ENCODE results near the gene PMEL. TPM values are rescaled to one million over a fixed set of nuclear protein-coding genes. Genes with fewer than 3 reads are reported as not detected.

PMEL gene
- total and polyA plus RNA-seq, 9 of the 15 experiments (the other 6 are each of a cell fraction or from before 2014, with no cell fraction given), result 0.36 to 2.0 (median 0.98) TPM

DNA sequence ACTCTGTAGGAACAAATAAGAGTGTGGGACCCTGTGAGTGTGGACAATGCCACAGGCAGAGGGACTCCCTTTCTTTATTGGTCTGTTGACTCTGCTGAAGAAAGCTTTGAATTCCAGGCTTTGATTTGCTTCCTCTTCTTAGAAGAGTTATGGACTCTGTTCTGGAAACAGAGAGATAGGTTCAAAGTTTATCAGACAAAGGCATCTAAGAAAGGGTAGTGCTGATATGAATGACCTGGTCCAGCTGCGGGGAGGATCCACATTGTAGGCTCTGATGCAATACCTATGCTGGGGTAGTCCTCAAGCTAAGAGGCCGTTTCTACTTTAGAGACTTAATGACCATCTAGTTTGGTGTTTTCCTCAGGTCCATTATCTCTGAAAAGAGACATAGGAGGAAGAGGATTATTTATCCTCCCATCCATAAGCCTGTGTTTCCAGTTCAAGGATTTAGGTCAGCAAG lies 44.3 kb upstream of the PMEL start (continued):
- peak; percentile 19; the same call in 1 of the 2 replicates for TF ChIP-seq CREM (IDR thresholded peaks at IDR 0.05; ENCODE audit: low read depth)
- TF ChIP-seq, protein P1, sequence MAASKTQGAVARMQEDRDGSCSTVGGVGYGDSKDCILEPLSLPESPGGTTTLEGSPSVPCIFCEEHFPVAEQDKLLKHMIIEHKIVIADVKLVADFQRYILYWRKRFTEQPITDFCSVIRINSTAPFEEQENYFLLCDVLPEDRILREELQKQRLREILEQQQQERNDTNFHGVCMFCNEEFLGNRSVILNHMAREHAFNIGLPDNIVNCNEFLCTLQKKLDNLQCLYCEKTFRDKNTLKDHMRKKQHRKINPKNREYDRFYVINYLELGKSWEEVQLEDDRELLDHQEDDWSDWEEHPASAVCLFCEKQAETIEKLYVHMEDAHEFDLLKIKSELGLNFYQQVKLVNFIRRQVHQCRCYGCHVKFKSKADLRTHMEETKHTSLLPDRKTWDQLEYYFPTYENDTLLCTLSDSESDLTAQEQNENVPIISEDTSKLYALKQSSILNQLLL (CRISPR knock-in tag; IDR thresholded peaks at IDR 0.05; ENCODE audit: borderline replicate concordance), result no peak
- TF ChIP-seq, protein P2, sequence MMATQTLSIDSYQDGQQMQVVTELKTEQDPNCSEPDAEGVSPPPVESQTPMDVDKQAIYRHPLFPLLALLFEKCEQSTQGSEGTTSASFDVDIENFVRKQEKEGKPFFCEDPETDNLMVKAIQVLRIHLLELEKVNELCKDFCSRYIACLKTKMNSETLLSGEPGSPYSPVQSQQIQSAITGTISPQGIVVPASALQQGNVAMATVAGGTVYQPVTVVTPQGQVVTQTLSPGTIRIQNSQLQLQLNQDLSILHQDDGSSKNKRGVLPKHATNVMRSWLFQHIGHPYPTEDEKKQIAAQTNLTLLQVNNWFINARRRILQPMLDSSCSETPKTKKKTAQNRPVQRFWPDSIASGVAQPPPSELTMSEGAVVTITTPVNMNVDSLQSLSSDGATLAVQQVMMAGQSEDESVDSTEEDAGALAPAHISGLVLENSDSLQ (IDR thresholded peaks at IDR 0.05), result peak; percentile 21; the same call in 1 of the 2 replicates
- TF ChIP-seq ZNF239 (CRISPR knock-in tag; IDR thresholded peaks at IDR 0.05), result peak; percentile 51
- TF ChIP-seq, protein P3, sequence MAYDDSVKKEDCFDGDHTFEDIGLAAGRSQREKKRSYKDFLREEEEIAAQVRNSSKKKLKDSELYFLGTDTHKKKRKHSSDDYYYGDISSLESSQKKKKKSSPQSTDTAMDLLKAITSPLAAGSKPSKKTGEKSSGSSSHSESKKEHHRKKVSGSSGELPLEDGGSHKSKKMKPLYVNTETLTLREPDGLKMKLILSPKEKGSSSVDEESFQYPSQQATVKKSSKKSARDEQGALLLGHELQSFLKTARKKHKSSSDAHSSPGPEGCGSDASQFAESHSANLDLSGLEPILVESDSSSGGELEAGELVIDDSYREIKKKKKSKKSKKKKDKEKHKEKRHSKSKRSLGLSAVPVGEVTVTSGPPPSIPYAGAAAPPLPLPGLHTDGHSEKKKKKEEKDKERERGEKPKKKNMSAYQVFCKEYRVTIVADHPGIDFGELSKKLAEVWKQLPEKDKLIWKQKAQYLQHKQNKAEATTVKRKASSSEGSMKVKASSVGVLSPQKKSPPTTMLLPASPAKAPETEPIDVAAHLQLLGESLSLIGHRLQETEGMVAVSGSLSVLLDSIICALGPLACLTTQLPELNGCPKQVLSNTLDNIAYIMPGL (CRISPR knock-in tag; IDR thresholded peaks at IDR 0.05), result no peak
- TF ChIP-seq, protein P4, sequence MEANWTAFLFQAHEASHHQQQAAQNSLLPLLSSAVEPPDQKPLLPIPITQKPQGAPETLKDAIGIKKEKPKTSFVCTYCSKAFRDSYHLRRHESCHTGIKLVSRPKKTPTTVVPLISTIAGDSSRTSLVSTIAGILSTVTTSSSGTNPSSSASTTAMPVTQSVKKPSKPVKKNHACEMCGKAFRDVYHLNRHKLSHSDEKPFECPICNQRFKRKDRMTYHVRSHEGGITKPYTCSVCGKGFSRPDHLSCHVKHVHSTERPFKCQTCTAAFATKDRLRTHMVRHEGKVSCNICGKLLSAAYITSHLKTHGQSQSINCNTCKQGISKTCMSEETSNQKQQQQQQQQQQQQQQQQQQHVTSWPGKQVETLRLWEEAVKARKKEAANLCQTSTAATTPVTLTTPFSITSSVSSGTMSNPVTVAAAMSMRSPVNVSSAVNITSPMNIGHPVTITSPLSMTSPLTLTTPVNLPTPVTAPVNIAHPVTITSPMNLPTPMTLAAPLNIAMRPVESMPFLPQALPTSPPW (CRISPR knock-in tag; IDR thresholded peaks at IDR 0.05), result peak; percentile 44; the same call in 1 of the 2 replicates
- TF ChIP-seq, protein P5, sequence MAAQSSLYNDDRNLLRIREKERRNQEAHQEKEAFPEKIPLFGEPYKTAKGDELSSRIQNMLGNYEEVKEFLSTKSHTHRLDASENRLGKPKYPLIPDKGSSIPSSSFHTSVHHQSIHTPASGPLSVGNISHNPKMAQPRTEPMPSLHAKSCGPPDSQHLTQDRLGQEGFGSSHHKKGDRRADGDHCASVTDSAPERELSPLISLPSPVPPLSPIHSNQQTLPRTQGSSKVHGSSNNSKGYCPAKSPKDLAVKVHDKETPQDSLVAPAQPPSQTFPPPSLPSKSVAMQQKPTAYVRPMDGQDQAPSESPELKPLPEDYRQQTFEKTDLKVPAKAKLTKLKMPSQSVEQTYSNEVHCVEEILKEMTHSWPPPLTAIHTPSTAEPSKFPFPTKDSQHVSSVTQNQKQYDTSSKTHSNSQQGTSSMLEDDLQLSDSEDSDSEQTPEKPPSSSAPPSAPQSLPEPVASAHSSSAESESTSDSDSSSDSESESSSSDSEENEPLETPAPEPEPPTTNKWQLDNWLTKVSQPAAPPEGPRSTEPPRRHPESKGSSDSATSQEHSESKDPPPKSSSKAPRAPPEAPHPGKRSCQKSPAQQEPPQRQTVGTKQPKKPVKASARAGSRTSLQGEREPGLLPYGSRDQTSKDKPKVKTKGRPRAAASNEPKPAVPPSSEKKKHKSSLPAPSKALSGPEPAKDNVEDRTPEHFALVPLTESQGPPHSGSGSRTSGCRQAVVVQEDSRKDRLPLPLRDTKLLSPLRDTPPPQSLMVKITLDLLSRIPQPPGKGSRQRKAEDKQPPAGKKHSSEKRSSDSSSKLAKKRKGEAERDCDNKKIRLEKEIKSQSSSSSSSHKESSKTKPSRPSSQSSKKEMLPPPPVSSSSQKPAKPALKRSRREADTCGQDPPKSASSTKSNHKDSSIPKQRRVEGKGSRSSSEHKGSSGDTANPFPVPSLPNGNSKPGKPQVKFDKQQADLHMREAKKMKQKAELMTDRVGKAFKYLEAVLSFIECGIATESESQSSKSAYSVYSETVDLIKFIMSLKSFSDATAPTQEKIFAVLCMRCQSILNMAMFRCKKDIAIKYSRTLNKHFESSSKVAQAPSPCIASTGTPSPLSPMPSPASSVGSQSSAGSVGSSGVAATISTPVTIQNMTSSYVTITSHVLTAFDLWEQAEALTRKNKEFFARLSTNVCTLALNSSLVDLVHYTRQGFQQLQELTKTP (IDR thresholded peaks at IDR 0.05; ENCODE audit: low read depth in 1 of 2, partially characterized antibody in 2 of 2), result peak in 1 of 2 experiments; percentile 9
- no peak for TF ChIP-seq SAFB (IDR thresholded peaks at IDR 0.05; ENCODE audit: borderline replicate concordance, low read depth, low read length)
- TF ChIP-seq CCNT2 (IDR thresholded peaks at IDR 0.05; ENCODE audit: borderline replicate concordance, extremely low read depth, insufficient read length, low read depth, low read length), result peak; percentile 24
- TF ChIP-seq TCFL5 (CRISPR knock-in tag; conservative IDR thresholded peaks at IDR 0.05), result 0 out of 2 replicates have a peak, but pooled peaks have one; percentile 24
- TF ChIP-seq TEAD2 (tag; IDR thresholded peaks at IDR 0.05), result 0 out of 2 replicates have a peak, but pooled peaks have one; percentile 41
- peak; percentile 31; the same call in 1 of the 2 replicates for TF ChIP-seq SMARCE1 (IDR thresholded peaks at IDR 0.05)
- peak; percentile 61 for TF ChIP-seq CBFA2T3 (IDR thresholded peaks at IDR 0.05)
- TF ChIP-seq, protein P6, sequence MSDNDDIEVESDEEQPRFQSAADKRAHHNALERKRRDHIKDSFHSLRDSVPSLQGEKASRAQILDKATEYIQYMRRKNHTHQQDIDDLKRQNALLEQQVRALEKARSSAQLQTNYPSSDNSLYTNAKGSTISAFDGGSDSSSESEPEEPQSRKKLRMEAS (CRISPR knock-in tag; IDR thresholded peaks at IDR 0.05), result no peak
- peak; percentile 56; the same call in 1 of the 2 replicates for TF ChIP-seq DMBX1 (CRISPR knock-in tag; IDR thresholded peaks at IDR 0.05; ENCODE audit: borderline replicate concordance)
- peak; percentile 92 for TF ChIP-seq CTBP1 (IDR thresholded peaks at IDR 0.05; ENCODE audit: borderline replicate concordance)
- peak in 1 of 2 experiments; percentile 80; a peak in 2 of 4 replicates for TF ChIP-seq HDAC1 (IDR thresholded peaks at IDR 0.05)
